ENCODE data around the gene SERINC3. TPM values are rescaled to one million over a fixed set of nuclear protein-coding genes. Genes with fewer than 3 reads are reported as not detected.

The SERINC3 gene
- total and polyA plus RNA-seq, 2 experiments from 2014 or later = 80.0 to 128 TPM

- Histone ChIP-seq H4K20me1 (ENCODE audit: insufficient read depth, poor library complexity, severe bottlenecking) (no peaks in the 10 kb centered on the region), H3K79me2 (no peaks in the 10 kb centered on the region), H3K9me2 (replicated peaks; ENCODE audit: insufficient read depth) (no peaks in the 10 kb centered on the region), H3K9me3 (ENCODE audit: low read depth) (no peaks in the 10 kb centered on the region), H3K27me3 (no peaks in the 10 kb centered on the region), H2AFZ (no peak overlapping the region), H3K36me3 (replicated peaks; ENCODE audit: insufficient read depth, low read depth) (no peaks in the 10 kb centered on the region), H3K4me1 (ENCODE audit: insufficient read depth) (no peaks in the 10 kb centered on the region), H3K4me2 (no peak overlapping the region), H3K4me3 (no peak overlapping the region), H3K27ac (no peak overlapping the region)
- no peak for TF ChIP-seq EZH2 (IDR thresholded peaks at IDR 0.05; ENCODE audit: borderline replicate concordance)
- no peak for TF ChIP-seq CTCF (IDR thresholded peaks at IDR 0.05; ENCODE audit: poor library complexity)
- TF ChIP-seq EZH2phosphoT487 (IDR thresholded peaks at IDR 0.05; ENCODE audit: low read depth, severe bottlenecking, unreplicated experiment) = no peak
- no peak for DNase-seq (ENCODE audit: low spot score)
- WGBS (ENCODE audit: low lambda C conversion rate, missing lambda C conversion rate) = 71% methylated on average over 5 of the region's 5 CpGs
Measured at GRCh38 chr20:44470327-44470726, 51.5 kb downstream of the SERINC3 start.

- H3K4me2 ChIP-seq = no peak overlapping the region
- 92% methylated on average over 8 of the region's 8 CpGs for WGBS (ENCODE audit: low lambda C conversion rate, missing lambda C conversion rate)
Measured at GRCh38 chr20:44468044-44468782, 53.7 kb downstream of the SERINC3 start.

GRCh38 chr20:44467289-44467883 is 54.5 kb downstream of the SERINC3 start:
- peak overlapping the region; percentile 71 for H3K27ac ChIP-seq
- no peaks in the 10 kb centered on the region for H3K36me3 ChIP-seq (replicated peaks; ENCODE audit: insufficient read depth, low read depth)
- H3K79me2 ChIP-seq = no peaks in the 10 kb centered on the region
- TF ChIP-seq EZH2phosphoT487 (IDR thresholded peaks at IDR 0.05; ENCODE audit: low read depth, severe bottlenecking, unreplicated experiment) (no peak), CTCF (IDR thresholded peaks at IDR 0.05; ENCODE audit: poor library complexity) (no peak), EZH2 (IDR thresholded peaks at IDR 0.05; ENCODE audit: borderline replicate concordance) (no peak)
- DNase-seq (ENCODE audit: low spot score) = peak; percentile 44
- no peaks in the 10 kb centered on the region for H3K9me3 ChIP-seq (ENCODE audit: low read depth)
- no peak overlapping the region for H3K4me3 ChIP-seq
- H3K27me3 ChIP-seq = no peaks in the 10 kb centered on the region
- H2AFZ ChIP-seq = no peak overlapping the region
- H4K20me1 ChIP-seq (ENCODE audit: insufficient read depth, poor library complexity, severe bottlenecking) = no peaks in the 10 kb centered on the region
- 75% methylated on average over 12 of the region's 12 CpGs for WGBS (ENCODE audit: low lambda C conversion rate, missing lambda C conversion rate)
- H3K4me2 ChIP-seq = peak overlapping the region; percentile 50
- no peaks in the 10 kb centered on the region for H3K9me2 ChIP-seq (replicated peaks; ENCODE audit: insufficient read depth)
- H3K4me1 ChIP-seq (ENCODE audit: insufficient read depth) = peaks cover 4% of the 10 kb centered on the region

More at GRCh38 chr20:44468044-44468782, 53.7 kb downstream of the SERINC3 start:
- TF ChIP-seq CTCF (IDR thresholded peaks at IDR 0.05; ENCODE audit: poor library complexity) (no peak), EZH2 (IDR thresholded peaks at IDR 0.05; ENCODE audit: borderline replicate concordance) (no peak), EZH2phosphoT487 (IDR thresholded peaks at IDR 0.05; ENCODE audit: low read depth, severe bottlenecking, unreplicated experiment) (no peak)
- Histone ChIP-seq H3K79me2 (no peaks in the 10 kb centered on the region), H3K36me3 (replicated peaks; ENCODE audit: insufficient read depth, low read depth) (no peaks in the 10 kb centered on the region), H2AFZ (no peak overlapping the region), H3K4me1 (ENCODE audit: insufficient read depth) (peaks cover 4% of the 10 kb centered on the region), H4K20me1 (ENCODE audit: insufficient read depth, poor library complexity, severe bottlenecking) (no peaks in the 10 kb centered on the region), H3K9me3 (ENCODE audit: low read depth) (no peaks in the 10 kb centered on the region), H3K27ac (peak overlapping the region; percentile 48), H3K4me3 (no peak overlapping the region), H3K9me2 (replicated peaks; ENCODE audit: insufficient read depth) (no peaks in the 10 kb centered on the region), H3K27me3 (no peaks in the 10 kb centered on the region)
- no peak for DNase-seq (ENCODE audit: low spot score)
